Skeletal muscle cell (primary cell): Measurements from ENCODE around the gene FALEC.
"Not testable (repeated sequence)": the region's sequence is repeated elsewhere in the genome, so short reads cannot be mapped to it uniquely, and the experiment has no call there.

Source experiments
- DNase-seq: peaks from one replicate; pipeline ENCODE4 v3.0.0-alpha.2; 2010; ENCODE audit warnings: low read depth
- H3K4me3 ChIP-seq: 2 replicates; pipeline ENCODE4 v1.5.1; 2011; ENCODE audit warnings: low read depth, mild to moderate bottlenecking, control low read depth, low read length, moderate library complexity

The FALEC gene

DNA sequence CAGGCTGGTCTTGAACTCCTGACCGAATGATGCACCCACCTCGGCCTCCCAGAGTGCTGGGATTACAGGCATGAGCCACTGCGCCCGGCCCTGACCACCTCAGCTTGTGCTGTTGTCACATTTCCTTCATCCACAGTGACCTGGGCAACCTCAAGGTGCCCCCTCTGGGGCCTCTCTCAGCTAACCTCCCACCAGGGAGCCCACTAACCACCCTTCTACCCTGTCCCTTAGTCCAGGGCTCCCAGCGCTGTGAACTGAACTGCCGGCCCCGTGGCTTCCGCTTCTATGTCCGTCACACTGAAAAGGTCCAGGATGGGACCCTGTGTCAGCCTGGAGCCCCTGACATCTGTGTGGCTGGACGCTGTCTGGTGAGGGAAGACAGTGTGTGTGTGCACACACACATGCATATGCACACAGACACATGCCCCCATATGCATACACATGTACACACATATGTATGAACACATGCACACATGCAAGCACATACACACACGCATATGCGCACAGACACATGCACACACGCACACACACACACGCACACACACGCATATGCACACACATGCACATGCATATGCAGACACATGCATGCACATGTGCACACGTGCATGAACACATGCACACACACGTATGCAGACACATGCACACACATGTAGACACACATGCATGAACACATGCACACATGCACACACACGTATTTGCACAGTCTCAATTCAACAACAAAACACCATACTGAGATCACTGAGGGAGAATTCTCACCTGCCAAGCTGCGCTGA is 39.8 kb downstream of the FALEC start:
- H3K4me3 ChIP-seq, result no peak overlapping the region
- no peak for DNase-seq

DNA sequence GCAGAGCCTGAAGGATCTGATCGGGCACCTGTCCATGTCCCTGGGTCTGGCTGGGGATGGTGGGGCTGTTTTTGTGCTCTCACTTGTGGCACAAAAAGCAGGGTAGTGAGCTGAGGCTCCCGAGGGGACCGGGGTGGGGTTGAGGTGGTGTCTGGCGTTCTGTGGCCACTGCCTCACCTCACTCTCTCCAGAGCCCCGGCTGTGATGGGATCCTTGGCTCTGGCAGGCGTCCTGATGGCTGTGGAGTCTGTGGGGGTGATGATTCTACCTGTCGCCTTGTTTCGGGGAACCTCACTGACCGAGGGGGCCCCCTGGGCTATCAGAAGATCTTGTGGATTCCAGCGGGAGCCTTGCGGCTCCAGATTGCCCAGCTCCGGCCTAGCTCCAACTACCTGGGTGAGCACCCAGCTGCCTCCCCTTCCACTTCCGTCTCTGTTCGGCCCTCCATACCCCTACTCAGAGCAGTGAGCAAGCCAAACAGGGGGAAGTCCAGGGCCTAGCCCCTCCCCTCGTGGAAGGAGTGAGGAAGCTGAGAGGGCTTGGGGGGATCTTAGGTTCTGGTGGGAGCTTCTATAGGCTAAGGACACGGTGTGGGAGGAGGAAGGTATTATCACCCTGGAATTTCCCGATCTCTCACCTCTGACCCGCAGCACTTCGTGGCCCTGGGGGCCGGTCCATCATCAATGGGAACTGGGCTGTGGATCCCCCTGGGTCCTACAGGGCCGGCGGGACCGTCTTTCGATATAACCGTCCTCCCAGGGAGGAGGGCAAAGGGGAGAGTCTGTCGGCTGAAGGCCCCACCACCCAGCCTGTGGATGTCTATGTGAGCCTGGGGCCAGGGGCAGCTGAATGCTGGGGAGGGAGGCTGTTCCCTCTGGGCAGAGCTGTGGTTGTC is 40.7 kb downstream of the FALEC start:
- no peak overlapping the region for H3K4me3 ChIP-seq
- no peak for DNase-seq

DNA sequence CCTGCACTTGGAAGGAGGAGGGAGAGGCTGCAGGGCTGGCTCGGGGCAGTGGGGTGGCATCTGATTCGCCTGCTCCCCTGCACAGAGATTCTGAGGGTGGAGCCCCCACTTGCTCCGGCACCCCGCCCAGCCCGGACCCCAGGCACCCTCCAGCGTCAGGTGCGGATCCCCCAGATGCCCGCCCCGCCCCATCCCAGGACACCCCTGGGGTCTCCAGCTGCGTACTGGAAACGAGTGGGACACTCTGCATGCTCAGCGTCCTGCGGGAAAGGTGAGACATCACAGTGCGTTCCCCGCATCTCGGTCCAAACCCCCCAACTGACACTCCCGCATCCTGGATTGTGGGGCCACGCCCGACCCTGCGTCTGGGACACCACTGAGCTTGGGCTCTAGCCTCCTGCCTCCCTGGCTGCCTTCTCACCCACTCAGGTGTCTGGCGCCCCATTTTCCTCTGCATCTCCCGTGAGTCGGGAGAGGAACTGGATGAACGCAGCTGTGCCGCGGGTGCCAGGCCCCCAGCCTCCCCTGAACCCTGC is 41.6 kb downstream of the FALEC start:
- H3K4me3 ChIP-seq, result no peak overlapping the region
- no peak for DNase-seq

DNA sequence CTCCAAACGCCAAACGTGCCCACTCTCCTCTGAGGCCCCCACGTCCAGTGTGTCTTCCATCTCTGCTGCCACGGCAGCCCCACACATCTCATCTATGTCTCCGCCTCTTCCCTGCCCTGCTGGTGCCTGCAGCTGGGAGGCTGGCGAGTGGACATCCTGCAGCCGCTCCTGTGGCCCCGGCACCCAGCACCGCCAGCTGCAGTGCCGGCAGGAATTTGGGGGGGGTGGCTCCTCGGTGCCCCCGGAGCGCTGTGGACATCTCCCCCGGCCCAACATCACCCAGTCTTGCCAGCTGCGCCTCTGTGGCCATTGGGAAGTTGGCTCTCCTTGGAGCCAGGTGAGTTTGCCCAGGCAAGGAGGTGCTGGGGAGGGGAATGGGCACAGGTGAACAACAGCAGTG is 42.3 kb downstream of the FALEC start:
- DNase-seq, result no peak
- no peak overlapping the region for H3K4me3 ChIP-seq

DNA sequence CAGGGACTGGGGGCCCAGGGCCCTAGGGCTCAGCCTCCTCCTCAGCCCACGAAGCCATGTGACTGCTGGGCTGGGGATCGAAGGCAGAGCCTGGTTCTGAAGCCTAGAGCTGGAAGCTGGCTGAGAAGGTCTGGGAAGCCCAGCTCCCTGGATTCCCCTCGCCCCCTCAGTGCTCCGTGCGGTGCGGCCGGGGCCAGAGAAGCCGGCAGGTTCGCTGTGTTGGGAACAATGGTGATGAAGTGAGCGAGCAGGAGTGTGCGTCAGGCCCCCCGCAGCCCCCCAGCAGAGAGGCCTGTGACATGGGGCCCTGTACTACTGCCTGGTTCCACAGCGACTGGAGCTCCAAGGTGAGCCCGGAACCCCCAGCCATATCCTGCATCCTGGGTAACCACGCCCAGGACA is 42.8 kb downstream of the FALEC start:
- H3K4me3 ChIP-seq, result no peak overlapping the region
- DNase-seq, result no peak

DNA sequence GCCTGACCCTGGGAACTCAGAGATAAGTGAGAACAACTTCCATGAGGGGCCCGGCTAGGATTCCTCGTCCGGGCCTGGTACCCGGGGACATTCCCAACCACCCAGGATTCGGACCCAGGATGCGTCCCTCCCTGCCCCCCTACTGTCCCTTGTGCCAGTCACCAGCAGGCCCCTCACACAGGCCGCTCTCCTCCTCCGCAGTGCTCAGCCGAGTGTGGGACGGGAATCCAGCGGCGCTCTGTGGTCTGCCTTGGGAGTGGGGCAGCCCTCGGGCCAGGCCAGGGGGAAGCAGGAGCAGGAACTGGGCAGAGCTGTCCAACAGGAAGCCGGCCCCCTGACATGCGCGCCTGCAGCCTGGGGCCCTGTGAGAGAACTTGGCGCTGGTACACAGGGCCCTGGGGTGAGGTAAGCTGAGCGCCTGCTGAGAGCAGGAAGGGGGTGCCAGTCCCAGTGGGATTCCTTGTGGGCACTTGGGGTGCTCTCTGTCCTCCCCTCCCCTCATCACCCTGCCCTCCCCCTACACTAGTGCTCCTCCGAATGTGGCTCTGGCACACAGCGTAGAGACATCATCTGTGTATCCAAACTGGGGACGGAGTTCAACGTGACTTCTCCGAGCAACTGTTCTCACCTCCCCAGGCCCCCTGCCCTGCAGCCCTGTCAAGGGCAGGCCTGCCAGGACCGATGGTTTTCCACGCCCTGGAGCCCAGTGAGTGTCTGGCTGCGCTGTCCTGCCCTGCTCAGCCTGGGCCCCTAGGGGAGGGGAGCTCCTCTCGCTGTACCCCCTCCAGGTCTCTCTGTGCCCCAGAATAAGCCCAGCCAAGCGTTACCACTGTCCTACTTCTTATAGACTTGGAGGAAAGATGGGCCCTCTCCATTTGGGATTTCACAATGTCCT is 43.5 kb downstream of the FALEC start:
- DNase-seq, result no peak
- H3K4me3 ChIP-seq, result no peak overlapping the region

DNA sequence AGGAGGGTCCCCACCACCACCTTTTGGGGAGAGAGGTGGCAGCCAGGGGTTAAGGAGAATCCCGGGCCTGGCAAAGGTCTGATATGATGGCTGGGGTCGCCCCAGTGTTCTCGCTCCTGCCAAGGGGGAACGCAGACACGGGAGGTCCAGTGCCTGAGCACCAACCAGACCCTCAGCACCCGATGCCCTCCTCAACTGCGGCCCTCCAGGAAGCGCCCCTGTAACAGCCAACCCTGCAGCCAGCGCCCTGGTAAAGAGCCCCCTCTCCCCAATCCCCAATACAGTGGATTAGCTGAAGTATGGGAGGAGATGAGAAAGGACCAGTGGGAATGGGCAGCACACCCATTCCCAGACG is 44.1 kb downstream of the FALEC start:
- DNase-seq, result no peak
- H3K4me3 ChIP-seq, result no peak overlapping the region

DNA sequence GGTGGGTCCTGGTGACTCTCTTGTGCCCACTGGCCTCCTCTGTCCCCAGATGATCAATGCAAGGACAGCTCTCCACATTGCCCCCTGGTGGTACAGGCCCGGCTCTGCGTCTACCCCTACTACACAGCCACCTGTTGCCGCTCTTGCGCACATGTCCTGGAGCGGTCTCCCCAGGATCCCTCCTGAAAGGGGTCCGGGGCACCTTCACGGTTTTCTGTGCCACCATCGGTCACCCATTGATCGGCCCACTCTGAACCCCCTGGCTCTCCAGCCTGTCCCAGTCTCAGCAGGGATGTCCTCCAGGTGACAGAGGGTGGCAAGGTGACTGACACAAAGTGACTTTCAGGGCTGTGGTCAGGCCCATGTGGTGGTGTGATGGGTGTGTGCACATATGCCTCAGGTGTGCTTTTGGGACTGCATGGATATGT is 44.5 kb downstream of the FALEC start:
- DNase-seq, result no peak
- H3K4me3 ChIP-seq, result no peak overlapping the region

DNA sequence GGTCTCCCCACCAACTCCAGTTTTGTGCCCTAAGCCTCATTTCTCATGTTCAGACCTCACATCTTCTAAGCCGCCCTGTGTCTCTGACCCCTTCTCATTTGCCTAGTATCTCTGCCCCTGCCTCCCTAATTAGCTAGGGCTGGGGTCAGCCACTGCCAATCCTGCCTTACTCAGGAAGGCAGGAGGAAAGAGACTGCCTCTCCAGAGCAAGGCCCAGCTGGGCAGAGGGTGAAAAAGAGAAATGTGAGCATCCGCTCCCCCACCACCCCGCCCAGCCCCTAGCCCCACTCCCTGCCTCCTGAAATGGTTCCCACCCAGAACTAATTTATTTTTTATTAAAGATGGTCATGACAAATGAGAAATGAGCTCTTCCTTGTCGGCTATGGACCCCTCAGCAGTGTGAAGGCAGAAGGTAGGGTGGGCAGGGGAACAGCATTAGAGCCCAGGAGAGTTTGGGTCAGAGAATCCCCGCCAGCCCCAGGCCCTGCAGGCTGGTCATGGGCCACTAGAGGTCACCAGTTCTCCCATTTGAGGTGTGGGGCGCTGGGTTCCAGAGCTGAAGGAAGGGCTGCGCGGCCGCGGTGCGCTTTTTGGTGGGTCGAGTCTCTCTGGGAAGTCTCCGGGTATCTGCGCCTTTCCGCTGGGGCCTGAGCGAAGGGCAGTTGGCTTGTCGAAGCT is 45.2 kb downstream of the FALEC start:
- peak overlapping the region; percentile 48 for H3K4me3 ChIP-seq
- no peak for DNase-seq

DNA sequence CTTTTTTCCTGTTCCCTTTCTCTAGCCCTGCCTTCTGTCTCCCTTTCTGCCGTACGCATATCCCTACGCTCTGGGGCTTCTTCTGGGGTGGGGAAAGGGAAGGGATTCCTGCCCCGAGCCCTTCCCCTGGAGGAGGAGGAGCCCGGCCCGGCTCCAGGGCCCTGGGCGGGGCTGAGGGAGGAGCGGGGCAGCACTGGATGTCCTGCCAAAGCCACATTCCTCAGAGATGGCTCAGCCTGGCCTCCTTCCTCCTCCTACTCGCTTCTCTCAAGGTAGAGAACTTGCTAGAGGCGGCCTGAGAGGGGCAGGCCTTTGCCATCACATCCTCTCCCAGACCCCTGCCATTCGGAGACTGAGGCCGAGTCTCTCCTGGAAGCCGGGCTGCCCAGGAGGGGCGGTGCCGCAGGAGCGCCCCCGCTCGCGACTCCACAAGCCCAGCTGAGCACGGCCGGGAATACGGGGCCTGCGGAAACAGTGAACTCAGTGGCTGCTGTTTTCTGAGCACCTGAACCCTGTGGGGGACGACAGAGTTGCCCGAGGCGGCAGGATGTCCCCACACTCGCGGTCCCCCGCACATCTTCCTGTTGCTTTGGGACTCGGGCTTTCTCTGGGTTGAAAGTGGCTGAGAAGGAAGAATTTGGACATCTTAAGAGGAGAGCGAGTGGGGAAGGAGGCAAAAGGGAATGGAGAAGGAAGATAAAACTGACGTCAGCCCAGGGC is 45.9 kb downstream of the FALEC start:
- DNase-seq, result peak; percentile 98

DNA sequence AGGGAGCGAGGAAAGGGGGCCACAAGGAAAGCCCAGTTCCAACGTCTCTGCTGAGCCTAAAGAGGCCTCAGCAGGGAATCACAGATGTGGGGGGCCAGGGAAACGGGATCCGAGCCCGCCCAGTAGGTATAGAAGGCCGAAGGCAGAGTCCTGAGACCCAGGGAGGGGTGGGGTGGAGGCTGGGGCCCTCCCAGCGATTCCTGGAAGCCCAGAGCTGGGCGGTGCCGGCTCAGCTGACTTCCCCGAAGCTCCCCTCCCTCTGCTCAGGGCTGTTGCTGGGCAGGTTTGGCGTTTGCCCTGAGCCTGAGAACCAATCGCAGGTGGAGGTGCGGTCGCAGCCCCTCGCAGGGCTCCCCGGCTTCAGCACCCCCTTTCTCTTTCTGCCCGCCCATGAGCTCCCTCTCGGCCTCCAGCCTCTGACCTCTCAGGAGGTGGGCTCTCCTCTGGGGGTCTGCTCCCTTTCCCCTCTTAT is 46.5 kb downstream of the FALEC start:
- DNase-seq, result peak; percentile 88
- peak overlapping the region; percentile 48 for H3K4me3 ChIP-seq

More for the DNA sequence above, 45.9 kb downstream of the FALEC start:
- H3K4me3 ChIP-seq, result peak overlapping the region; percentile 48

DNA sequence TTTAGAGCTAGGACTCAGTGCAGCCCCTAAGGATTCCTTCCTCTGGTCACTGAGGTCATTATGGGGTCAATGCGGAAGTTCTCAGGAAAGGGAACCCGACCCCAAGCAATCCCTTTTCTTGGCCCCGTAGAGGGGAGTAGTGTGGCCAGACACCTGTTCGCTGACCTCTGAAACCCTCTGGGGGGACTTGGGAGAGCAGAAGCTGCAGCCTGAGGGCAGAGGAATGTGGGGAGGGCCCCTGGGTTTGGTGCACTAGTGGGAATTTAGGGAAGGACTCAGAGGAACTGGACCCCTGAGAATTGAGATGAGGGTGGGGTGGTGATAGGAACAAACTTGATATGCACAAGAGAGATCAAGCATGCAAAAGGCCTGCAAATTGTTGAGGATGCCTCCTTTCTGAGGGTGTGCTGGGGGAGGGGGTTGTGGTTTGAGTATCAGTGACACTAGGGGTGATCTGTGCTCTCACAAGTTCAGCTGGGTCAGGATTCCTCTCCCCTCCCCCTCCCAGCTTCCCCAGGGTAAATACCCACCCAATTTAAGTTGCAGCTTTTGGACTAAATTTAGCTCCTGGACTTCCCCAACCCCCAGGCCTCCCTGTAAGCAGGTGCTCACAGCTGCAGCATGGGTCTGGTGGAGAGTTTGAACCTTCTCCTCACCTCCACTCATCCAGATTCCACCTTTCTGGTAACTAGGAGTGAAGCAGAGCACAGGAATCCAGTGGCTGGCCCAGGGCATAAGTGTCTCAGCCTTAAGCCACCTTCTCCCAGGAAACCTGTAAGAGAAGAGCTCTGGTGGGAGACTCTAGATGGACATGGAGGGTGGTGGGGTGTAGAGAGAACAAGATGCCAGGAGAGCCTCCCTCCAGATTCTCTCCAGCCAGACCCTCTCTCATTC is 47.1 kb downstream of the FALEC start:
- DNase-seq, result no peak
- H3K4me3 ChIP-seq, result peak overlapping the region; percentile 48

DNA sequence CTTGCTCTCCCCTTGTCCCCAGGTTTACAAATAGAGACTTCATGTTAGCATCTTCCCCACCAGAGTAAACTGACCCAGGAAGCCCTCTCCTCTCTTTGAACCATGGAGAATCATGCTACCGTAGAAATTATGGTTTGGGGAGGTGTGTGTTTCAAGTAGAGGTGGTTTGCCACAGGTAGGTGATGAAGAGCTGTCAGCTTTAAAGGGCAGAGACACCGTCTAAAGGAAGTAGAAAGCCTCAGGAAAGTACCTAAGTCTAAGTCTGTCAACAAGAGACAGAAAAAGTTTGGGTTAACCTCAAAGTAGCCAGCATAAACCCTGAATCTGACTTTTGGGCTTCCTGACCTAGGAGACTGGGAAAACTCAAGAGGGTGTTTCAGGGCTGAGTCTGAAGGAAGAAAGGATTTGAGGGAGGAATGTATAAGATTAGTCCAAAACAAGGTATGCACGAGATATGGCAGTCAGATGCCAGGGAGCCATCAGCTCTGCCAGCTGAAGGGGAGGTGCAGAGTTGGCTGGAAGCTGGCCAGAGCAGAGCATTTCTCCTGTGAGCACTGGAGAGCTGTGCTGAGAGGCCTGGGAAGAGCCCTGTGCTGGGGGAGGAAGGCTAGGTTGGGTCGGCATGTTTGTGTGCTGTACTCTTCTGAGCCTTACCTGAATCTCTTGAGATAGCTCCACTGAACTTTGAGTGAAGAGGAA is 47.9 kb downstream of the FALEC start:
- no peak overlapping the region for H3K4me3 ChIP-seq
- DNase-seq, result no peak

DNA sequence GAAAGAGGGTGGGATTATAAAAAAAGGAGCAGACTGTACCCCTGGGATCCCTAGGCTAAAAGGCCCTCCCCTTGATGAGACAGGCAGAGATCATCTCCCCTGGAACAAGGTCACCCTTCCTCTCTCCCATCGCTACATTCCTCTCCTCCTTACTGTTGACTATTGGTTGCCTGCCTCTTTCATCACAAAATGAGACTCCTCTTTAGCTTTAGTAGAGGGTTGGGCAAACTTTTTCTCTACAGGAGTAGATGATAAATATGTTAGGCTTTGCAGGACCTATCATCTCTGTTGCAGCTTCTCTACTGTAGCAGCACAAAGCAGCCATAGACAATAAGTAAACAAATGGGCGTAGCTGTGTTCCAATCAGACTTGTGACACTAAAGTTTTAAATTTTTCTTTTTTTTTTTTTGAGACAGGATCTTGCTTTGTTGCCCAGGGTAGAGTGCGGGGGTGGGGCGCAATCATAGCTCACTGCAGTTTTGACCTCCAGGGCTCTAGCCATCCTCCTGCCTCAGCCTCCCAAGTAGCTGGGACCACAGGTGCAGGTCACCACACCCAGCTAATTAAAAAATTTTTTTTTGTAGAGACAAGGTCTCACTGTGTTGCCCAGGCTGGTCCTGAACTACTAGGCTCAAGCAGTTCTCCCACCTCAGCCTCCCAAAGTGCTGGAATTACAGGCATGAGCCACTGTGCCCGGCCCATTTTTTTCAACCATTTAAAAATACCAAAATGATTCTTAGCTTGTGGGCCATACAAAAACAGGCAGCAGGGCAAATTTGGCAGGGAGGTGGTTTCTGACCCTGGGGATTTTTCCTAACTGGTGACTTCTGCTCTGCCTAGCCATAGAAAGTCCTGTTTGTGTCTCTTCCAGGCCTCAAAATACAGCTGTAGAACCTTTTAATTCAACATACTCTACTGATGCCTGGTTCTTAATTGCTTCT is 48.8 kb downstream of the FALEC start:
- no peak for DNase-seq
- no peak overlapping the region for H3K4me3 ChIP-seq

DNA sequence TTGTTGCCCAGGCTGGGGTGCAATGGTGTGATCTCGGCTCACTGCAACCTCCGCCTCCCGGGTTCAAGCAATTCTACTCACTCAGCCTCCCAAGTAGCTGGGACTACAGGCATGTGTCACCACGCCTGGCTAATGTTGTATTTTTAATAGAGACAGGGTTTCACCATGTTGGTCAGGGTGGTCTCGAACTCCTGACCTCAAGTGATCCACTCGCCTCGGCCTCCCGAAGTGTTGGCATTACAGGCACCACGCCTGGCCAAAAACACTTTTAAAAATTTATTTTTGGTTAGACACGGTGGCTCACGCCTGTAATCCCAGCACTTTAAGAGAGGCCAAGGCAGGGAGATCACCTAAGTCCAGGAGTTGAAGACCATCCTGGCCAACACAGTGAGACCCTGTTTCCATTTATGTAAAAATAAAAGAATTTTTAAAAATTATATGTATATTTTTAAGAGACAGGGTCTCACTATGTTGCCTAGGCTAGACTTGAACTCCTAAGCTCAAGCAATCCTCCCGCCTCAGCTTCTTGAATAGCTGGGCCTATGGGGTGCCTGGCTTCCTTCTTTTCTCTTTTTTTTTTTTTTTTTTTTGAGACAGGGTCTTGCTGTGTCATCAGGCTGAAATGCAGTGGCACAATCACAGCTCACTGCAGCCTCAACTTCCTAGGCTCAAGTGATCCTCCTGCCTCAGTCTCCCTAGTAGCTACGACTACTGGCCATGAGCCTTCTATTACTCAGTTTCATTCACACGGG is 49.9 kb downstream of the FALEC start:
- not testable (repeated sequence) for DNase-seq, H3K4me3 ChIP-seq
